GM12875 (cell line): Measurements from ENCODE around the gene GJC2.
"Not testable (repeated sequence)": the region's sequence is repeated elsewhere in the genome, so short reads cannot be mapped to it uniquely, and the experiment has no call there.

Source experiments
- H3K4me3 ChIP-seq: one replicate; pipeline ENCODE4 v1.5.1; 2011; ENCODE audit warnings: low read depth, low read length, control low read depth
- TF ChIP-seq, protein P1 (sequence below): IDR thresholded peaks from 2 replicates; pipeline ENCODE4 v1.5.1; 2011; ENCODE audit warnings: low read depth, mild to moderate bottlenecking, control low read depth, inconsistent platforms, low read length, moderate library complexity, borderline replicate concordance; ENCODE audit not compliant: insufficient read depth

GJC2 gene

GRCh38 chr1:228109073-228109961 lies 40.4 kb upstream of the GJC2 start, which contains the start of gene MRPL55:
Gene MRPL55, minus strand, starts transcription at chr1:228109299. Its CDS starts 1,039 bp downstream, at chr1:228108260.
- H3K4me3 ChIP-seq = peak within 1 kb of the TSS; percentile 76
- TF ChIP-seq, protein P1, sequence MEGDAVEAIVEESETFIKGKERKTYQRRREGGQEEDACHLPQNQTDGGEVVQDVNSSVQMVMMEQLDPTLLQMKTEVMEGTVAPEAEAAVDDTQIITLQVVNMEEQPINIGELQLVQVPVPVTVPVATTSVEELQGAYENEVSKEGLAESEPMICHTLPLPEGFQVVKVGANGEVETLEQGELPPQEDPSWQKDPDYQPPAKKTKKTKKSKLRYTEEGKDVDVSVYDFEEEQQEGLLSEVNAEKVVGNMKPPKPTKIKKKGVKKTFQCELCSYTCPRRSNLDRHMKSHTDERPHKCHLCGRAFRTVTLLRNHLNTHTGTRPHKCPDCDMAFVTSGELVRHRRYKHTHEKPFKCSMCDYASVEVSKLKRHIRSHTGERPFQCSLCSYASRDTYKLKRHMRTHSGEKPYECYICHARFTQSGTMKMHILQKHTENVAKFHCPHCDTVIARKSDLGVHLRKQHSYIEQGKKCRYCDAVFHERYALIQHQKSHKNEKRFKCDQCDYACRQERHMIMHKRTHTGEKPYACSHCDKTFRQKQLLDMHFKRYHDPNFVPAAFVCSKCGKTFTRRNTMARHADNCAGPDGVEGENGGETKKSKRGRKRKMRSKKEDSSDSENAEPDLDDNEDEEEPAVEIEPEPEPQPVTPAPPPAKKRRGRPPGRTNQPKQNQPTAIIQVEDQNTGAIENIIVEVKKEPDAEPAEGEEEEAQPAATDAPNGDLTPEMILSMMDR = no peak

DNA sequence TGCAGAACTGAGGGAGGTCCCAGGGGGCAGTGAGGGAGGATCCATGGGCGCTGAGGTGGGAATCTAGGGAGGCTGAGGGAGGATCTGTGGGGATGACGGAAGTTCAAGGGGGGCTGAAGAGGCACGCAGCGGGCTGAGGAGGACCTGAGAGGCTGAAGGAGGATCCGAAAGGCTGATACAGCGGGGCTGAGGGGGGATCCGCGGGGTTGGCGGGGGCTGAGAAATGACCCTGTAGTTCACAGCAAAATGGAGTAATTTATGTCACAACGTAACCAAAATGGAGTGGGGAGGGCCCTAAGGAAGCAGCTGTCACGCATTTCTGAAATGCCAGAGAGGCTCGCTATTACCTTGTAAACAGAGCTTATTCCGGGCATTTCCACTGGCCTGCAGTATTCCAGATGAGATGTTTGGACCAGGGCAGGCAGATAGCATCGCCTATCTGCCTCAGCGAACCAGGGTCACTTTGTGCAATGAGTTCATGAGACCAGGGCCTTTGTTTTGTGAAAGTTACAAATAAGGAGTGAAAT lies 39.7 kb upstream of the GJC2 start:
- H3K4me3 ChIP-seq = peak overlapping the region; percentile 76
- TF ChIP-seq, protein P1 = no peak

GRCh38 chr1:228110556-228110955 lies 39.2 kb upstream of the GJC2 start:
- no peak overlapping the region for H3K4me3 ChIP-seq

GRCh38 chr1:228111315-228111714 lies 38.4 kb upstream of the GJC2 start:
- not testable (repeated sequence) for H3K4me3 ChIP-seq

More at GRCh38 chr1:228110556-228110955, 39.2 kb upstream of the GJC2 start:
- TF ChIP-seq, protein P1 = no peak

- TF ChIP-seq, protein P1 = no peak
These were observed 37.6 kb upstream of the GJC2 start for GRCh38 chr1:228112167-228112566.

GRCh38 chr1:228112617-228113016 lies 37.1 kb upstream of the GJC2 start:
- H3K4me3 ChIP-seq = no peak overlapping the region
- TF ChIP-seq, protein P1 = no peak

More at GRCh38 chr1:228112167-228112566, 37.6 kb upstream of the GJC2 start:
- H3K4me3 ChIP-seq = no peak overlapping the region

DNA sequence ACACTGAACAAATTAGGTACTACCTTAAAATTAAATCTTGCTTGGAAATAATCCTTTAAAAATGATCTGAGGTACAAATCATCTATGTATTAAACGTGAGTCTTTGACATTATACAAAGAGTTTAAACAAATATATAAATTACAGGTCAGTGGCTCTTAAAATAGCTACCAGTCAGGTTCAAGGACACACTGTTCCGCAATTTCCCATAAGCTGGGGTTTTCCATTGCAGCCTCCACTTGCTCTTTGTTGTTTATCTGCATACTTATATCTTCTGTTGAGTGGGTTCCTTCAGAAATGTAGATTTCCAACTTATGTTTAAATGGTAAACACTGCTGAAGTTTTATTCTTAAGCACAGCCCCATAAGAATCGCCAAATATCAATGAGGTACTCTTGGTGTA lies 34.9 kb upstream of the GJC2 start:
- TF ChIP-seq, protein P1 = no peak
- no peak overlapping the region for H3K4me3 ChIP-seq
